ENCODE results near the gene PIGU. TPM values are rescaled to one million over a fixed set of nuclear protein-coding genes. Genes with fewer than 3 reads are reported as not detected.

PIGU gene
- total RNA-seq, 1 experiment from 2014 or later, result 32.8 TPM

- Histone ChIP-seq H2BK120ac (ENCODE audit: low read depth, low read length, poor library complexity, severe bottlenecking) (no peak overlapping the region), H3K27me3 (ENCODE audit: insufficient read depth, low read length) (no peaks in the 10 kb centered on the region), H3T11ph (ENCODE audit: low read length) (no peak overlapping the region), H4K20me1 (ENCODE audit: control insufficient read depth, insufficient read depth, insufficient read length) (no peaks in the 10 kb centered on the region), H2AFZ (ENCODE audit: low read length) (no peak overlapping the region), H2BK12ac (ENCODE audit: insufficient read length, low read depth, low read length) (no peak overlapping the region), H3K23ac (ENCODE audit: insufficient read length, low read depth, low read length) (no peak overlapping the region), H3K4ac (ENCODE audit: low read depth, low read length) (no peak overlapping the region), H3K9ac (ENCODE audit: extremely low read depth, insufficient read length, low read length) (no peak overlapping the region), H2AK5ac (ENCODE audit: insufficient read length, low read length) (no peak overlapping the region), H3K79me2 (ENCODE audit: insufficient read depth, low read length) (no peaks in the 10 kb centered on the region), H3K4me2 (ENCODE audit: insufficient read depth, insufficient read length, low read length) (no peak overlapping the region), H3K18ac (ENCODE audit: insufficient read length, low read depth, low read length) (no peak overlapping the region), H2BK5ac (ENCODE audit: insufficient read length, low read length) (no peak overlapping the region), H3K56ac (ENCODE audit: insufficient read length, low read depth, low read length) (no peak overlapping the region), H2BK20ac (ENCODE audit: low read depth, low read length, poor library complexity, severe bottlenecking) (no peak overlapping the region), H3K79me1 (ENCODE audit: insufficient read depth, low read depth, low read length, poor library complexity, severe bottlenecking) (no peaks in the 10 kb centered on the region), H3K27ac (ENCODE audit: insufficient read length, low read depth, low read length) (no peak overlapping the region), H4K5ac (ENCODE audit: insufficient read length, low read depth, low read length) (no peak overlapping the region), H2BK15ac (ENCODE audit: low read depth, low read length) (no peak overlapping the region), H3K4me1 (ENCODE audit: insufficient read depth, low read length) (no peaks in the 10 kb centered on the region), H3K14ac (ENCODE audit: insufficient read depth, low read length) (no peak overlapping the region), H3K23me2 (ENCODE audit: insufficient read length, low read depth, low read length, poor library complexity, severe bottlenecking) (no peaks in the 10 kb centered on the region), H4K91ac (ENCODE audit: insufficient read length, low read depth, low read length) (no peak overlapping the region), H3K9me3 (ENCODE audit: control insufficient read depth, low read depth, low read length) (no peaks in the 10 kb centered on the region), H4K8ac (replicated peaks; ENCODE audit: insufficient read length, low read depth, low read length) (no peak overlapping the region)
- no CpG with 5 or more reads among the region's 8 CpGs for WGBS (ENCODE audit: extremely low coverage, insufficient read length, low lambda C conversion rate)
- no peak for TF ChIP-seq CTCF (conservative IDR thresholded peaks at IDR 0.05)
- Mint-ChIP-seq H3K4me3 (no peak overlapping the region), H3K27ac (peak overlapping the region in 1 of 3 experiments; percentile 23; a peak in 3 of 7 replicates), H3K9me3 (no peaks in the 10 kb centered on the region), H3K36me3 (ENCODE audit: insufficient read depth in 1 of 3, low read depth in 3 of 3) (peaks cover 26 to 82% (median 61%) of the 10 kb centered on the region in 3 experiments; a peak in 6 of 7 replicates), H3K27me3 (ENCODE audit: low read depth) (no peaks in the 10 kb centered on the region), H3K4me1 (no peaks in the 10 kb centered on the region)
- no peak for DNase-seq
Measured at GRCh38 chr20:34531608-34532265, 145.2 kb downstream of the PIGU start.
